CD4-positive, CD25-positive, alpha-beta regulatory T cell (primary cell): Measurements from ENCODE around the gene CTNNA2. TPM values are rescaled to one million over a fixed set of nuclear protein-coding genes. Genes with fewer than 3 reads are reported as not detected.
A peak's percentile ranks its signal among the peaks of the same experiment; 100 is the strongest.

Source experiments
- ATAC-seq, 2 donors: fragments of 150-1000 bp; cut with Tn5 transposase; one replicate each; pipeline ENCODE4 v1.10.0; 2021; ENCODE audit warnings: low read depth in 2 of 2, moderate number of reproducible peaks in 2 of 2, moderate library complexity in 1 of 2
- DNase-seq, 3 donors: peaks; one replicate each; pipeline versions ENCODE4 v3.0.0 to v3.0.0-alpha.2; 2012 to 2022; ENCODE audit warnings: mixed read lengths in 1 of 3
- H3K27ac ChIP-seq: one replicate; pipeline ENCODE4 v1.7.0; 2013; ENCODE audit warnings: mild to moderate bottlenecking, low read length; ENCODE audit not compliant: insufficient read depth, poor library complexity, severe bottlenecking
- H3K27me3 ChIP-seq: one replicate; pipeline ENCODE4 v1.7.0; 2013; ENCODE audit warnings: low read length; ENCODE audit not compliant: control insufficient read depth, insufficient read depth
- H3K36me3 ChIP-seq: one replicate; pipeline ENCODE4 v1.7.0; 2013; ENCODE audit warnings: mild to moderate bottlenecking, low read length, moderate library complexity; ENCODE audit not compliant: control insufficient read depth, insufficient read depth
- H3K4me1 ChIP-seq: 2 replicates; pipeline ENCODE4 v1.7.0; 2013; ENCODE audit warnings: mild to moderate bottlenecking, low read length; ENCODE audit not compliant: insufficient read depth, control insufficient read depth, poor library complexity, severe bottlenecking
- H3K4me3 ChIP-seq: one replicate; pipeline ENCODE4 v1.7.0; 2013; ENCODE audit warnings: low read depth, mild to moderate bottlenecking, low read length, moderate library complexity
- H3K9me3 ChIP-seq, 2 experiments: 1 replicate in 1 of 2; 2 replicates in 1 of 2; pipeline ENCODE4 v1.7.0; 2013; ENCODE audit warnings: low read length in 2 of 2, mild to moderate bottlenecking in 1 of 2, moderate library complexity in 1 of 2; ENCODE audit not compliant: control insufficient read depth in 2 of 2
- H3K27ac Mint-ChIP-seq, 3 donors: one replicate each; pipeline ENCODE4 v1.8.0; 2020 to 2022; ENCODE audit warnings: mild to moderate bottlenecking in 3 of 3, mixed read lengths in 3 of 3, moderate library complexity in 2 of 3
- H3K27me3 Mint-ChIP-seq: one replicate; pipeline ENCODE4 v1.8.0; 2022; ENCODE audit warnings: mild to moderate bottlenecking, mixed read lengths
- H3K36me3 Mint-ChIP-seq: one replicate; pipeline ENCODE4 v1.8.0; 2020; ENCODE audit warnings: mixed read lengths
- H3K4me1 Mint-ChIP-seq, 4 donors: one replicate each; pipeline ENCODE4 v1.8.0; 2020 to 2022; ENCODE audit warnings: mixed read lengths in 4 of 4, mild to moderate bottlenecking in 1 of 4
- H3K4me3 Mint-ChIP-seq, 4 donors: one replicate each; pipeline ENCODE4 v1.8.0; 2020 to 2022; ENCODE audit warnings: mild to moderate bottlenecking in 4 of 4, mixed read lengths in 4 of 4, moderate library complexity in 3 of 4
- H3K9me3 Mint-ChIP-seq, 7 donors: one replicate each; pipeline ENCODE4 v1.8.0; 2020 to 2022; ENCODE audit warnings: mixed read lengths in 7 of 7, mild to moderate bottlenecking in 3 of 7, moderate library complexity in 2 of 7
- polyA plus RNA-seq, 4 donors: library from polyadenylated mRNA; unstranded; fragments of 300-500 nt; fragmentation: Illumina TruSeq; gene quantifications; one replicate each; pipeline ENCODE4 v1.2.3, GENCODE V29; 2021
- total RNA-seq: library from RNA; stranded (reverse); gene quantifications from one replicate; pipeline ENCODE4 v1.2.3, GENCODE V29; 2022

Gene CTNNA2
- total and polyA plus RNA-seq, 5 donors from 2014 or later: not detected

DNA sequence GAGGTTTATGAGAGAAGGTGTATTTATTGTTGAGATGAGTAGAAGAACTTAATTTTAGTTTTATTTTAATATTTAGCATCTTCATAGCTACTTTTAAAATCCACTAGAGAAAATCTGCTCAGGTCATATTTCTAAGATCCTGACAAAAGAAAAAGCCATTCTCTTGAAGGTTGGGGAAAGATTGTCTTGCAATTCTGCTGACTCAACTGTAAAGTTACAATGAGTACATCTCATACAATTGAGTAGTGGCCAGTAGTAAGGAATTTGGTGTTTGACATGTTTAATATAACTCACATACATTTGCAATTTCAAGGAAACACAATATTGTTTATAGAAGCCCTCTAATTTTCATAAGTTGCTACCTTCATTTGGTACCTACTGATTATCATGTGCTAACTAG, 447.2 kb downstream of the CTNNA2 start:
- Histone ChIP-seq H3K27me3 (no peaks in the 10 kb centered on the region), H3K9me3 (no peaks in the 10 kb centered on the region), H3K27ac (no peak overlapping the region), H3K4me1 (no peaks in the 10 kb centered on the region), H3K4me3 (no peak overlapping the region), H3K36me3 (no peaks in the 10 kb centered on the region)
- no peaks in the 10 kb centered on the region for H3K36me3 Mint-ChIP-seq
- no peak for DNase-seq
- no peak for ATAC-seq
- no peaks in the 10 kb centered on the region for H3K27me3 Mint-ChIP-seq
- H3K4me1 Mint-ChIP-seq: no peaks in the 10 kb centered on the region
- peaks cover 2 to 25% (median 9%) of the 10 kb centered on the region in 7 donors for H3K9me3 Mint-ChIP-seq
- no peak overlapping the region for H3K4me3 Mint-ChIP-seq
- no peak overlapping the region for H3K27ac Mint-ChIP-seq

DNA sequence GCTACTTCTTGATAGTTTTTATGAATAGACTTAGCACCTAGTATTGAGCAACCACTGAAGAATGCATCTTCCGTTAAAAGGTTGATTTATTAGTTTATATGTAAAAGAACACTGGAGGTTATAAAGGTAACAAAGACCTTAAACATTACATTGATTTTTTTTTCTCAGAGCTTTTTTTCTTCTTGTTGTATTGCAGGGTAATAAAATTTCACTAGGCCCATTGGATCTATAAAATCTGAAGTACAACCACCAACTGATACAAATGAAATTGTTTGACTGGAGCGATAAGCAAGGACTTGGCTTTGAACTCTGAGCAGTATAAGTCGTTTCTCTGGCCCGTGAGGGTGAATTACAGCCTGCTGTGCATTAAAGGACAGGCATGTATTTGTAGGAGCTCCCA, 447.7 kb downstream of the CTNNA2 start:
- no peaks in the 10 kb centered on the region for H3K9me3 ChIP-seq
- H3K27me3 ChIP-seq: no peaks in the 10 kb centered on the region
- no peak overlapping the region for H3K27ac ChIP-seq
- Mint-ChIP-seq H3K27me3 (no peaks in the 10 kb centered on the region), H3K9me3 (peaks cover 2 to 25% (median 9%) of the 10 kb centered on the region in 7 donors), H3K36me3 (no peaks in the 10 kb centered on the region), H3K4me3 (no peak overlapping the region), H3K4me1 (no peaks in the 10 kb centered on the region), H3K27ac (no peak overlapping the region)
- ATAC-seq (no peak), DNase-seq (no peak)
- H3K4me1 ChIP-seq: no peaks in the 10 kb centered on the region
- no peaks in the 10 kb centered on the region for H3K36me3 ChIP-seq
- H3K4me3 ChIP-seq: no peak overlapping the region

DNA sequence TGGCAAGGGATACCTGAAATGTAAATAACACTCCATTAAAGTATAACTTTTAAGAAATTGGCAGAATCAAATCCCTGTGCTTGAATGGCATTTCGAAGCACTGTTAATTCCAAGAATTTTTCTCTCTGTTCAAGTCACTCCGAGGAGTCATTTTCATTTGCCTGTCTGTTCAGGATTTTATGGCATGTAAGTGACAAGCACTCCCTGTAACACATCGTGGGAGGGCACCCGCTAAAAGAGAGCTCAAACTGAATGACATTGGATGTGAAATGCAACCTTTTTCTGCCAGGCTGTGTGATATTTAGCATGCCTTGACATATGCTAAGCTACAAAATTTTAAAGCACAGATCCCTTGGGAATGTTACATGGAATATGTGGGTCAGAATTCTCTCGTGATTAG, 452.1 kb downstream of the CTNNA2 start:
- ATAC-seq (no peak), DNase-seq (no peak)
- Mint-ChIP-seq H3K27ac (no peak overlapping the region), H3K36me3 (no peaks in the 10 kb centered on the region), H3K4me3 (no peak overlapping the region), H3K4me1 (no peaks in the 10 kb centered on the region), H3K27me3 (no peaks in the 10 kb centered on the region), H3K9me3 (peaks cover 2 to 20% (median 8%) of the 10 kb centered on the region in 7 donors)
- Histone ChIP-seq H3K9me3 (no peaks in the 10 kb centered on the region), H3K36me3 (no peaks in the 10 kb centered on the region), H3K4me3 (no peak overlapping the region), H3K27ac (no peak overlapping the region), H3K4me1 (no peaks in the 10 kb centered on the region), H3K27me3 (no peaks in the 10 kb centered on the region)

DNA sequence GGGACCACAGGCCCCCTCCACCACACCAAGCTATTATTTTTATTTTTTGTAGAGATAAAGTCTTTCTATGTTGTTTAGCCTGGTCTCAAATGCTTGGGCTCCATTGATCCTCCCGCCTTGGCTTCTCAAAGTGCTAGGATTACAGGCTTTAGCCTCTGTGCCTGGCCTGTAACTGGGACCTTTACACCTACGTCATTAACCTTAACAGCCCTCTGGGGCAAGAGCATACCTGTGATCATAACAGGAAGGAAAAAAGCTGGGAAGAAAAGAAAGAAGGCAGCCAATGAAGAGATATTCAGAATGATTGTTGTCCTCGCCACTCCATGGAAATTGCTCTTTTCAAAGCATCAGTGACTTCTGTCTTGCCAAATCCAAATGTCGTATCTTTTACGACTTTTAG, 453.5 kb downstream of the CTNNA2 start:
- H3K9me3 ChIP-seq: no peaks in the 10 kb centered on the region
- no peaks in the 10 kb centered on the region for H3K27me3 ChIP-seq
- no peak overlapping the region for H3K4me3 Mint-ChIP-seq
- H3K4me1 Mint-ChIP-seq: no peaks in the 10 kb centered on the region
- no peaks in the 10 kb centered on the region for H3K27me3 Mint-ChIP-seq
- no peak for DNase-seq
- no peak overlapping the region for H3K27ac ChIP-seq
- no peak overlapping the region for H3K4me3 ChIP-seq
- H3K36me3 ChIP-seq: no peaks in the 10 kb centered on the region
- H3K4me1 ChIP-seq: no peaks in the 10 kb centered on the region
- H3K9me3 Mint-ChIP-seq: peaks cover 2 to 20% (median 7%) of the 10 kb centered on the region in 7 donors
- H3K36me3 Mint-ChIP-seq: no peaks in the 10 kb centered on the region
- ATAC-seq: no peak
- no peak overlapping the region for H3K27ac Mint-ChIP-seq

DNA sequence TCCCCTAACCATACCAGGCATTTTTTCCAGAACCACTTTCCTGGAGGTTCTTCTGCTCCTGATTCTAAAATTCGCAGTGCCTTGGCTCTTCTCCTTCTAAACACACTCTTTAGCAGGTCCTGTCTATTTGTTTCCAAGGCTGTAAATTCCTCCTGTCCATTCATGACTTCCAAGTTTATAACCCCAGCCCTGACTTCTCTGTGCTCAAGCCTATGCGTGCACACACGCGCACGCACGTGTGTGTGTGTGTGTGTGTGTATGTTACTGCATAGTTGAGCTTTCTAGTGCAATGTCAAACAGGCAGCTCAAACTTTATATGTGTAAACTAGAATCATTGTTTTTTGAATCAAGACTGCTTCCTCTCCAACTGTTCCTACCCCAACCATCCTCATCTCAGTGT, 454.0 kb downstream of the CTNNA2 start:
- H3K9me3 Mint-ChIP-seq: peaks cover 2 to 20% (median 7%) of the 10 kb centered on the region in 7 donors
- ATAC-seq: no peak

DNA sequence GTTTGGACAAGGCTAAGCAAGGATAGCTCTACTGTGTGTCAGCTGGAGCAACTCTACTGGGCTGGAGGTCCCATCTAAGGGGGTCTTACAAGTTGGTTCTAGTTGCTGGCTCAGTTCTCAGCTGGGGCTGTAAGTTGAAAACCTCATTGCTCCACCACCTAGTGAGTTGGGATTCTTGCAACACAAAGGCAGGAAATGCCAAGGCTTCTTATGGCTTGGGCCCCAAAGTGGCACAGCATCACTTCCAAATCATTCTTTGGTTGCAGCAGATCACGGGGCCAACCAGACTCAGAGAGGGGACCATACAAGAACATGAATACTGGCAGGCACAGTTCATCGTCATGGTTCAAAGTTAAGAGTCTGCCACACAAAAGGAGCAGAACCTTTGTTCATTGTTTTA, 459.0 kb downstream of the CTNNA2 start:
- Histone ChIP-seq H3K4me3 (no peak overlapping the region), H3K4me1 (no peaks in the 10 kb centered on the region)
- H3K9me3 Mint-ChIP-seq: peaks cover 1 to 27% (median 5%) of the 10 kb centered on the region in 7 donors

More for the DNA sequence above, 454.0 kb downstream of the CTNNA2 start:
- no peak overlapping the region for H3K27ac ChIP-seq
- Mint-ChIP-seq H3K36me3 (no peaks in the 10 kb centered on the region), H3K27ac (peak overlapping the region in 1 of 3 donors; percentile 27), H3K4me1 (no peaks in the 10 kb centered on the region), H3K27me3 (no peaks in the 10 kb centered on the region), H3K4me3 (no peak overlapping the region)
- H3K4me1 ChIP-seq: no peaks in the 10 kb centered on the region
- no peak overlapping the region for H3K4me3 ChIP-seq
- DNase-seq: no peak
- no peaks in the 10 kb centered on the region for H3K9me3 ChIP-seq
- no peaks in the 10 kb centered on the region for H3K36me3 ChIP-seq
- no peaks in the 10 kb centered on the region for H3K27me3 ChIP-seq

DNA sequence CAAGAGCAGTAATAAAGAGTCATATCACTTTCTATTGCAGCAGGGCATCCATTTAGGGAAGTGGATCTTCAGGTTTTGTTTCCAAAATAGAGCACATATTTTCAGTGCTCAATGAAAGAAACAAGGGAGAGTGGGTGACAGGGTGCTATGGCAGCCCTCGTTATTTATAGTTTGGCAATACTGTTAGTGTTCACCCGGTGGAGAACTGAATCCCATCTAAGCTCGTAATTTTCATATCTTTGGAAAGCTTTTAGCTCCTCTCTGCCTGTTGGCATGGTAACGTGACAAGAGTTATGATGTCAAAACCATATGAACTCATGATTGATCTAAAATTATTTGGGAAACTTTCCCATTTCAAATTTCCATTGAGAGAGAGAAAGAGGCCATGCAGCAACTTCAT, 459.8 kb downstream of the CTNNA2 start:
- H3K36me3 Mint-ChIP-seq: no peaks in the 10 kb centered on the region
- ATAC-seq: no peak
- H3K4me1 Mint-ChIP-seq: no peaks in the 10 kb centered on the region

More for the DNA sequence above, 459.0 kb downstream of the CTNNA2 start:
- ATAC-seq (no peak), DNase-seq (no peak)
- Histone ChIP-seq H3K27ac (no peak overlapping the region), H3K27me3 (no peaks in the 10 kb centered on the region), H3K36me3 (no peaks in the 10 kb centered on the region), H3K9me3 (no peaks in the 10 kb centered on the region)
- H3K4me1 Mint-ChIP-seq: no peaks in the 10 kb centered on the region
- H3K36me3 Mint-ChIP-seq: no peaks in the 10 kb centered on the region
- H3K4me3 Mint-ChIP-seq: no peak overlapping the region
- no peaks in the 10 kb centered on the region for H3K27me3 Mint-ChIP-seq
- H3K27ac Mint-ChIP-seq: no peak overlapping the region

DNA sequence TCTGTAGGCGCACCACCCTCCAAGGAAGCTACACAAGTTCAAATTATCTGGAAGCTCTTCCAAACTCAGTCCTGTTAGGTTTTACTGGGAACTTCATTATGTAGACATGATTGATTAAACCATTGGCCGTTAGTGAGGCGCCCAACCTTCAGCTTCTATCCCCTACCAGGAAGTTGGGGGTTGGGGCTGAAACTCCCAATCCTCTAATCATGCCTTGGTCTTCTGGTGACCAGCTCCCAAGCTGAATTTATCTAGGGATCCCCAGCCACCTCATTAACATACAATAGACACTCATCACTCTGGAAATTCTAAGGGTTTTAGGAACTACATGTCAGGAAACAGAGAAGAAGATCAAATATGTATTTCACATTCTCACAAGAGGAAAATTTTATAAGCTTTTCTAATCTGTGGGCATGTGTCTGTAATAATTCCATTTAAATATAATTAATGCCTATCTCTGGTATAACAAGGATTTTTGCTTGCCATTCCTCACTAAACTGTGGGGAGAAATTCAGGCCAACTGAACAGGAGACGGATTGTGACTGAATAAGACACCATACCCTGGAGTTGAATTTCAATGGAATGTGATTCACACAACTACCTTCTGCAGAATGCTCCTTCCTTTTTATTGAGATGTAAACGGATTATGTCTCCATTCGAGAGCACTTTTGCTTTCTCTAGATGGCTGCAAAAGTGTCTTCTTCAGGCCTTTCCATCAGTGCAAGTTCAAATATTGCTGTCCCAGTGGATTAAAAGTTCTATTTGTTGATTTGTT, 463.1 kb downstream of the CTNNA2 start:
- ATAC-seq (no peak), DNase-seq (no peak)

More for the DNA sequence above, 459.8 kb downstream of the CTNNA2 start:
- Mint-ChIP-seq H3K27me3 (no peaks in the 10 kb centered on the region), H3K4me3 (no peak overlapping the region), H3K9me3 (peaks cover 0 to 20% (median 4%) of the 10 kb centered on the region in 7 donors), H3K27ac (no peak overlapping the region)
- Histone ChIP-seq H3K4me3 (no peak overlapping the region), H3K36me3 (no peaks in the 10 kb centered on the region), H3K27ac (no peak overlapping the region), H3K9me3 (no peaks in the 10 kb centered on the region), H3K27me3 (no peaks in the 10 kb centered on the region), H3K4me1 (no peaks in the 10 kb centered on the region)
- DNase-seq: no peak

More for the DNA sequence above, 463.1 kb downstream of the CTNNA2 start:
- no peaks in the 10 kb centered on the region for H3K4me1 Mint-ChIP-seq
- H3K27ac Mint-ChIP-seq: no peak overlapping the region
- Histone ChIP-seq H3K9me3 (no peaks in the 10 kb centered on the region), H3K27ac (no peak overlapping the region), H3K4me1 (no peaks in the 10 kb centered on the region), H3K36me3 (no peaks in the 10 kb centered on the region), H3K27me3 (no peaks in the 10 kb centered on the region), H3K4me3 (no peak overlapping the region)
- H3K27me3 Mint-ChIP-seq: no peaks in the 10 kb centered on the region
- no peak overlapping the region for H3K4me3 Mint-ChIP-seq
- no peaks in the 10 kb centered on the region for H3K36me3 Mint-ChIP-seq
- peaks cover 0 to 28% (median 3%) of the 10 kb centered on the region in 7 donors for H3K9me3 Mint-ChIP-seq
